Measurements from ENCODE around the gene KIAA0930.

GRCh38 chr22:45242778-45243191 lies 2.1 kb upstream of the KIAA0930 start:
- TF ChIP-seq CTCF (IDR thresholded peaks at IDR 0.05) = no peak
- no peak for TF ChIP-seq EZH2 (IDR thresholded peaks at IDR 0.05; ENCODE audit: borderline replicate concordance, insufficient read depth, low read depth, low read length, poor library complexity, severe bottlenecking)

Data from B cell (primary cell).